ENCODE results near the gene DTX1.

DNA sequence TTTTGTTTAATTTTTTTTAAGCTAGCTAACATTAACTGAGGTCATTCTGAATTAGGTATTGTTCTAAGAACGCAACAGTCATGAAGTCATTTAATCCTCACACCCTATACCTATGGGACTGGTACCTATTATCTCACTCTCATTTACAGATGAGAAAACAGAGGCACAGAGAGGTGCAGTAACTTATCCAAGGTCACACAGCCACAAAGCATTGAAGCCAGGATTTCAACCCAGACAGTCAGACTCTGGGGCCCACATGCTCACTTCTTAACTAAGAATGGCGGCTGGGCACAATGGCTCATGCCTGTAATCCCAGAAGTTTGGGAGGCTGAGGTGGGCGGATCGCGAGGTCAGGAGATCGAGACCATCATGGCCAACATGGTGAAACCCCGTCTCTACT, 15.0 kb upstream of the DTX1 start:
- TF ChIP-seq, protein P1, sequence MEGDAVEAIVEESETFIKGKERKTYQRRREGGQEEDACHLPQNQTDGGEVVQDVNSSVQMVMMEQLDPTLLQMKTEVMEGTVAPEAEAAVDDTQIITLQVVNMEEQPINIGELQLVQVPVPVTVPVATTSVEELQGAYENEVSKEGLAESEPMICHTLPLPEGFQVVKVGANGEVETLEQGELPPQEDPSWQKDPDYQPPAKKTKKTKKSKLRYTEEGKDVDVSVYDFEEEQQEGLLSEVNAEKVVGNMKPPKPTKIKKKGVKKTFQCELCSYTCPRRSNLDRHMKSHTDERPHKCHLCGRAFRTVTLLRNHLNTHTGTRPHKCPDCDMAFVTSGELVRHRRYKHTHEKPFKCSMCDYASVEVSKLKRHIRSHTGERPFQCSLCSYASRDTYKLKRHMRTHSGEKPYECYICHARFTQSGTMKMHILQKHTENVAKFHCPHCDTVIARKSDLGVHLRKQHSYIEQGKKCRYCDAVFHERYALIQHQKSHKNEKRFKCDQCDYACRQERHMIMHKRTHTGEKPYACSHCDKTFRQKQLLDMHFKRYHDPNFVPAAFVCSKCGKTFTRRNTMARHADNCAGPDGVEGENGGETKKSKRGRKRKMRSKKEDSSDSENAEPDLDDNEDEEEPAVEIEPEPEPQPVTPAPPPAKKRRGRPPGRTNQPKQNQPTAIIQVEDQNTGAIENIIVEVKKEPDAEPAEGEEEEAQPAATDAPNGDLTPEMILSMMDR (IDR thresholded peaks at IDR 0.05 in 4 of 5, conservative IDR thresholded peaks at IDR 0.05 in 1 of 5), result no peak
- TF ChIP-seq POLR2A (IDR thresholded peaks at IDR 0.05), result no peak
